Measurements from ENCODE around the gene PANK3. TPM values are rescaled to one million over a fixed set of nuclear protein-coding genes. Genes with fewer than 3 reads are reported as not detected.

Gene PANK3
- total RNA-seq = 10 to 100 TPM; 42.4 to 47.3 TPM

DNA sequence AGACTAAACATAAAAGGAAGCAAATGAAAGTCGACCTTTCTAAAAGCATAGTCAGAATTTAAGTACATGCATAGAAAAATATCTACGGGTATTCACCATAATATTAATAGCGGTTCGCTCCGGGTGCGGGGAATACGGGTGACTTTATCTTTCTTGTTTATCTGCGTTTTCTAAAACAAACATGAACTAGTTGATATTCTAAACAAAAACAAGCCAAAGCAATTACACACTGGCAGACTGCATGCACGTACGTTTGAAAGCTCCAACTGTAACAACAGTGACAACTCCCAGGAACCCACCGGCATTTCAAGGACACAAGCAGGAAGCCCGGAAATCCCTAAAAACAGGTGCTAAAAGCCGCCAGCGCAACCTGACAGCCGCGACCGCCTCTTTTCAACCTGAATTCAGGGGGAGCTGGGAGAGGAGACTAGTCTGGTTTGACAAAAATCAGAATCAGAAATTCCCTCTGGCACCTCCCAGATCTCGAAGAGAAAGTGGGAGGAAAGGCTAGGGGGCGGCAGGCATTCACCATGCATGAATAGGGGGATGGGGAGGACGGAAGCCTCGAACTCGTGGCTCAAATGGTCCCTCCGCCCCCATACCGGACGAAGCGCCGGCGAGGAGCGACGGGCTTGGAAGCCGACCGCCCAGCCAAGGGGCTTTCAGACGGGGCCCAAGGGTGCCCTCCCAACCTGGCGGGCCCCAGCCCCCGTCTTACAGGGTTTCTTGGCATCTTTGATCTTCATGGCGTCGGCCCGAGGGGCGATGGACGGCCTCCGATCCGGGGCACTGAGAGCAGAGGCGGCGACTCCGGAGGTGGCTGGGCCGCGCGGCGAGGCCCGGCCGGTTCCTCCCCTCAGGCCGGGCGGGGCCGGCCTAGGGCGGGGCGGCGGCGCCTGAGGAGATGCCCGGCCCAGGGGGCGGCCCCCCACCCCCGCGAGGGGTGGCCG lies at the start of gene PANK3:
PANK3 (minus strand) TSS at position 831 of the 950 bp plus-strand sequence; CDS start at position 746, 85 bp downstream.
- POLR2A ChIA-PET = no interaction called here
- H3K27ac Mint-ChIP-seq = peak within 1 kb of the TSS; percentile 97
- peaks cover 4% of the 10 kb centered on the region for H3K9me3 Mint-ChIP-seq
- peak within 1 kb of the TSS; percentile 85 for H3K4me3 Mint-ChIP-seq
- peaks cover 40% of the 10 kb centered on the region for H3K4me1 Mint-ChIP-seq
- H3K36me3 Mint-ChIP-seq (ENCODE audit: low read depth) = peaks cover 15% of the 10 kb centered on the region
- H3K27me3 Mint-ChIP-seq = no peaks in the 10 kb centered on the region
- peak; percentile 59 for DNase-seq
- CTCF ChIA-PET = interaction anchor here (0.6 kb wide), 1 partner anchor 1392 kb away, joined by 3 read pairs; no protein-coding TSS in a partner anchor

DNA sequence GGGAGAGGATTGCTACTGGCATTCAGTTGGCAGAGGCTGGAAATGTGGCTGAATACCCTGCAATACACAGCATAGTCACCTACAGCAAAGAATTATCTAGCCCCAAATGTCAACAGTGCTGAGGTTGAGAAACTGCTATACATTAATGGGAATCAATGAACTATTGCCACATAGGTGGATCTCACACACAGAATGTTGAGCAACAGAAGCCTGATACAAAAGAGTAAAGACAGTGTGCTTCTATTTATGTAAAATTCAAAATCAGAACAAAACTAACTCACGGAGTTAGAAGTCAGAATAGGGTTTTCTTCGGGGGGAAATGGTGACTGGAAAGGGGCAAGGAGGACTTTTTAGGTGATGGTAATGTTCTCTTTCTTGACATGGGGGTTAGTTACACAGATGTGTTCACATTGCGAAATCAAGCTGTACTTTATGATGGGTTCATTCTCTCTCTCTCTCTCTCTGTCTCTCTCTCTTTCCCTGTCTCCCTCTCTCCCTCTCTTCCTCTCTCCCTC lies 45.7 kb upstream of the PANK3 start:
- H3K27me3 Mint-ChIP-seq = peaks cover 4% of the 10 kb centered on the region
- no peak for DNase-seq
- H3K4me1 Mint-ChIP-seq = no peaks in the 10 kb centered on the region
- ChIA-PET POLR2A (no interaction called here), CTCF (no interaction called here)
- no peak overlapping the region for H3K27ac Mint-ChIP-seq
- no peak overlapping the region for H3K4me3 Mint-ChIP-seq
- H3K36me3 Mint-ChIP-seq (ENCODE audit: low read depth) = no peaks in the 10 kb centered on the region
- H3K9me3 Mint-ChIP-seq = no peaks in the 10 kb centered on the region

- ChIA-PET POLR2A (no interaction called here), CTCF (interaction anchor here (0.6 to 1.6 kb wide), 2 partner anchors 10 to 32 kb away, joined by 4 to 5 read pairs; no protein-coding TSS in a partner anchor)
- Mint-ChIP-seq H3K36me3 (ENCODE audit: low read depth) (no peaks in the 10 kb centered on the region), H3K9me3 (no peaks in the 10 kb centered on the region), H3K27ac (no peak overlapping the region), H3K4me3 (no peak overlapping the region), H3K4me1 (no peaks in the 10 kb centered on the region), H3K27me3 (no peaks in the 10 kb centered on the region)
- DNase-seq = no peak
Observed at GRCh38 chr5:168620807-168621206, 41.6 kb upstream of the PANK3 start.

DNA sequence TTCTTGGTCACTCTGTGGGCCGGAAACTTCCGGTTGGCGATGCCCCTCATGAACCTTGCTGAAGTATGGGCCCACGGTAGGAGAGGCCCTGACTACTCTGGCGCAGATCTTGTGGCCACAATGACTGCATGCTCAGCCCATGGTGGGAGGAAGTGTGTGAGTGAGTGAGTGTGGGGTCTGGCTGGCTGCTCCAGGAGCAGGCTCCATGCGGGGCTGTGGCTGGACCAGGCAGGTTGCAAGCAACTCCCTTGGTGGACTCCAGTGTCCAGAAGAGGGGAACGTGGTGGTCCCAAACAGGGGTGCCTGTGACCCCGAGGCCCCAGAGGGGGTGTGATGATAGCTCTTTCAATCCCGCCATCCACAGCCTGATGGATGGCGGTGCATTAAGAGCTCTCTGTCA lies 35.5 kb upstream of the PANK3 start:
- H3K27ac Mint-ChIP-seq = no peak overlapping the region
- no peak for DNase-seq
- no peaks in the 10 kb centered on the region for H3K27me3 Mint-ChIP-seq
- H3K36me3 Mint-ChIP-seq (ENCODE audit: low read depth) = no peaks in the 10 kb centered on the region
- H3K4me1 Mint-ChIP-seq = peaks cover 9% of the 10 kb centered on the region
- no peak overlapping the region for H3K4me3 Mint-ChIP-seq
- ChIA-PET POLR2A (no interaction called here), CTCF (no interaction called here)
- no peaks in the 10 kb centered on the region for H3K9me3 Mint-ChIP-seq

DNA sequence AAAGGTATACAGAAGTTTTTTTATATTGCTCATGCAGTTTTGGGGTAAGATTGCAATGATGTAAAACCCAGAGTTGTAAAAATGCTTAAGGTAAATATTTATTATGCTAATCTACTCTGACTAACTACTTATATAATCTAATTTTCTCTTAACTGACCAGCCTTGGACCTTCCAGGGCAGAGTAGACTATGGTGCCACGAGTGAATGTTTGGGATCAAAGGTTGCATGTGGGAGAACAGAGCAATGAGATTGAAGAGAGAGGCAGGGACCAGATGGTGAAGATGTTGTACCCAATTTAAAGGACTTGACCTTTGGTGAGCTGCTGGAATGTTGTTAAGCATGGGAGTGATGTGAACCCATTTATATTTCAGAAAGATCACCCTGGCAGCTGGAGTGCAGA lies 34.8 kb upstream of the PANK3 start:
- ChIA-PET CTCF (no interaction called here), POLR2A (no interaction called here)
- no peak overlapping the region for H3K27ac Mint-ChIP-seq
- H3K36me3 Mint-ChIP-seq (ENCODE audit: low read depth) = no peaks in the 10 kb centered on the region
- H3K4me1 Mint-ChIP-seq = peaks cover 9% of the 10 kb centered on the region
- no peaks in the 10 kb centered on the region for H3K27me3 Mint-ChIP-seq
- H3K4me3 Mint-ChIP-seq = no peak overlapping the region
- no peaks in the 10 kb centered on the region for H3K9me3 Mint-ChIP-seq
- no peak for DNase-seq

GRCh38 chr5:168613396-168613795 lies 34.2 kb upstream of the PANK3 start:
- no peaks in the 10 kb centered on the region for H3K27me3 Mint-ChIP-seq
- peak overlapping the region; percentile 72 for H3K27ac Mint-ChIP-seq
- H3K4me3 Mint-ChIP-seq = no peak overlapping the region
- CTCF ChIA-PET = no interaction called here
- no peak for DNase-seq
- POLR2A ChIA-PET = interaction anchor here (0.6 kb wide), 1 partner anchor 9 kb away, joined by 5 read pairs; no protein-coding TSS in a partner anchor
- H3K36me3 Mint-ChIP-seq (ENCODE audit: low read depth) = no peaks in the 10 kb centered on the region
- H3K9me3 Mint-ChIP-seq = no peaks in the 10 kb centered on the region
- peaks cover 9% of the 10 kb centered on the region for H3K4me1 Mint-ChIP-seq

DNA sequence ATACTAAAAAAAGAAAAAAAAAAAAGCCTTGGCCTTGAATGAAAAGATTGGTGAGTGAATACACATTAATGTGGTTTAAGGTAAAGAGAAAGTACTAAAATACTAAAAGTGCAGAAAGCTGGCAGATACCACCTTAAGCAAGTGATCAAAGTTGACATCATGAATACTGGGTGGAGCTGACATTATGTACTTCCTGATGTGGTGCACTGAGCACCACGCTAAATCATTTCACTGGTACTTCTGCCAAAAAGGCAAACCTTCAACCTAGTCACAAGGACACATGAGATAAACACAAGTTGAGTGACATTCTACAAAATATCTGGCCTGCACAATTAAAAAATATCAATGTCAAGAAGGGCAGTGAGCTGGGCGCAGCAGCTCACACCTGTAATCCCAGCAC lies 33.8 kb upstream of the PANK3 start:
- Mint-ChIP-seq H3K27ac (peak overlapping the region; percentile 72), H3K4me1 (peaks cover 11% of the 10 kb centered on the region), H3K27me3 (no peaks in the 10 kb centered on the region), H3K4me3 (no peak overlapping the region), H3K9me3 (no peaks in the 10 kb centered on the region), H3K36me3 (ENCODE audit: low read depth) (no peaks in the 10 kb centered on the region)
- peak; percentile 12 for DNase-seq
- CTCF ChIA-PET = no interaction called here
- POLR2A ChIA-PET = interaction anchor here (0.6 kb wide), 1 partner anchor 9 kb away, joined by 5 read pairs; no protein-coding TSS in a partner anchor

DNA sequence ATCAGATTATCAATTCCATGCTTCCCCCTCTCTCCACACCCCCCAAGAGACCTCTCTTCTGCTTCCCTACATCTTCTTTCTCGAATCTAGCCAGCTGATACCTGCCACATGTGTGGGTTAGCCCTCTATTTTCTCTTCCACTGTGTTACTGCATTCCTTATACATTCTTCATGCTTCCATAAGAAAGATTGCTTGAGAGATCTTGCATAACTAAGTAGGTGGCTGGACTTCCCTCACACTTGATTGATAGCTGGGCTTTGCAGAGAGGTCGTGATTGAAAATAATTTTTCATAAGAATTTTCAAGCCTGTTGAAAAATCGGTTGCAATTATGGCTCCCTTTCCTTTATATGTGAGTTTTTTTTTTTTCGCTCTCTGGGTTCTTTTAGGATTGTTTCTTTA lies 33.0 kb upstream of the PANK3 start:
- CTCF ChIA-PET = no interaction called here
- Mint-ChIP-seq H3K4me3 (no peak overlapping the region), H3K9me3 (no peaks in the 10 kb centered on the region), H3K4me1 (peaks cover 14% of the 10 kb centered on the region), H3K27me3 (no peaks in the 10 kb centered on the region), H3K36me3 (ENCODE audit: low read depth) (no peaks in the 10 kb centered on the region), H3K27ac (no peak overlapping the region)
- POLR2A ChIA-PET = no interaction called here
- no peak for DNase-seq

- Mint-ChIP-seq H3K4me1 (peaks cover 14% of the 10 kb centered on the region), H3K27me3 (no peaks in the 10 kb centered on the region), H3K27ac (no peak overlapping the region), H3K4me3 (no peak overlapping the region), H3K36me3 (ENCODE audit: low read depth) (no peaks in the 10 kb centered on the region), H3K9me3 (no peaks in the 10 kb centered on the region)
- no peak for DNase-seq
- ChIA-PET CTCF (no interaction called here), POLR2A (no interaction called here)
Observed at GRCh38 chr5:168611165-168611564, 32.0 kb upstream of the PANK3 start.

- H3K27me3 Mint-ChIP-seq = no peaks in the 10 kb centered on the region
- ChIA-PET CTCF (interaction anchor here (0.6 to 0.7 kb wide), 4 partner anchors 11 to 277 kb away, joined by 3 to 5 read pairs (median 4); no protein-coding TSS in a partner anchor), POLR2A (no interaction called here)
- no peaks in the 10 kb centered on the region for H3K36me3 Mint-ChIP-seq (ENCODE audit: low read depth)
- peaks cover 14% of the 10 kb centered on the region for H3K4me1 Mint-ChIP-seq
- no peak overlapping the region for H3K4me3 Mint-ChIP-seq
- DNase-seq = no peak
- no peak overlapping the region for H3K27ac Mint-ChIP-seq
- H3K9me3 Mint-ChIP-seq = no peaks in the 10 kb centered on the region
Observed at GRCh38 chr5:168609806-168610482, 30.8 kb upstream of the PANK3 start.

DNA sequence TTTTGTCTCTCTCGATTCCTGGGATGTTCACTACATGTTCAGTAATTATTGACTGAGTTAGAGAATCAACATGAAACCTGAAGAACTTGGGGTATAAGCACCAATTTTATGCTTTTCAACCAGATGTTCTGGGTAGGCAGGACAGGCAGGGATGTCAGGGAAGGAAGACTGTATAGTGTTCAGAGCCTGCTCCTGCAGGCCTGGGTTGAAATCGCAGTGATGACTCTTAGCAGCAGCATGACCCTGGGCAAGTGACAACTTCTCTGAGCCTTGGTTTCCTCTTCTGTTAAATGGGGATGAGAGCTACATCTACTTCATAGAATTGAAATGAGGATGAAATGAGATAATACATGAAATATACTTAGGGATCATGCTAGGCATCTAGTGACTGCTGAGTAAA lies 29.7 kb upstream of the PANK3 start:
- POLR2A ChIA-PET = no interaction called here
- no peaks in the 10 kb centered on the region for H3K36me3 Mint-ChIP-seq (ENCODE audit: low read depth)
- no peaks in the 10 kb centered on the region for H3K9me3 Mint-ChIP-seq
- H3K4me3 Mint-ChIP-seq = no peak overlapping the region
- no peak overlapping the region for H3K27ac Mint-ChIP-seq
- CTCF ChIA-PET = no interaction called here
- no peaks in the 10 kb centered on the region for H3K27me3 Mint-ChIP-seq
- H3K4me1 Mint-ChIP-seq = peaks cover 14% of the 10 kb centered on the region
- no peak for DNase-seq

- H3K4me1 Mint-ChIP-seq = peaks cover 12% of the 10 kb centered on the region
- no peaks in the 10 kb centered on the region for H3K9me3 Mint-ChIP-seq
- no peaks in the 10 kb centered on the region for H3K27me3 Mint-ChIP-seq
- ChIA-PET POLR2A (no interaction called here), CTCF (no interaction called here)
- no peaks in the 10 kb centered on the region for H3K36me3 Mint-ChIP-seq (ENCODE audit: low read depth)
- H3K4me3 Mint-ChIP-seq = no peak overlapping the region
- no peak overlapping the region for H3K27ac Mint-ChIP-seq
- no peak for DNase-seq
Observed at GRCh38 chr5:168608386-168608785, 29.2 kb upstream of the PANK3 start.

- CTCF ChIA-PET = no interaction called here
- Mint-ChIP-seq H3K27me3 (no peaks in the 10 kb centered on the region), H3K4me3 (no peak overlapping the region), H3K9me3 (no peaks in the 10 kb centered on the region), H3K36me3 (ENCODE audit: low read depth) (no peaks in the 10 kb centered on the region), H3K27ac (no peak overlapping the region), H3K4me1 (peaks cover 8% of the 10 kb centered on the region)
- POLR2A ChIA-PET = no interaction called here
- no peak for DNase-seq
Observed at GRCh38 chr5:168607946-168608345, 28.8 kb upstream of the PANK3 start.

Measured in activated CD4-positive, alpha-beta T cell treated with anti-CD3 and anti-CD28 coated beads, Interleukin-2, amount 10 ng/mL, durations not matched to agents 7 days and 5 days (primary cell).